NCI-H146 (cell line): ENCODE results near the gene PACS2.

Source experiments
- DNase-seq: peaks from one replicate; lab custom pipeline; 2025; lab: John Stamatoyannopoulos, UW

The PACS2 gene

GRCh38 chr14:105386581-105387529 is 72.3 kb downstream of the PACS2 start:
- no peak for DNase-seq

- DNase-seq: no peak
Observed at GRCh38 chr14:105387530-105387922, 73.0 kb downstream of the PACS2 start.

GRCh38 chr14:105388110-105388951 is 73.8 kb downstream of the PACS2 start:
- DNase-seq: peak; percentile 91

GRCh38 chr14:105388976-105389375 is 74.4 kb downstream of the PACS2 start:
- no peak for DNase-seq

GRCh38 chr14:105389534-105389933 is 75.0 kb downstream of the PACS2 start:
- no peak for DNase-seq

GRCh38 chr14:105389976-105390848 is 75.7 kb downstream of the PACS2 start:
- DNase-seq: no peak

- DNase-seq: no peak
Observed at GRCh38 chr14:105390849-105391500, 76.4 kb downstream of the PACS2 start.

- no peak for DNase-seq
Observed at GRCh38 chr14:105391541-105391940, 77.0 kb downstream of the PACS2 start.

GRCh38 chr14:105392131-105393090 is 77.9 kb downstream of the PACS2 start:
- no peak for DNase-seq

- no peak for DNase-seq
Observed at GRCh38 chr14:105393151-105393550, 78.6 kb downstream of the PACS2 start.

GRCh38 chr14:105394714-105395537 is 80.4 kb downstream of the PACS2 start:
- DNase-seq: no peak

GRCh38 chr14:105395538-105395854 is 80.9 kb downstream of the PACS2 start:
- no peak for DNase-seq

- DNase-seq: no peak
Observed at GRCh38 chr14:105397350-105397931, 82.9 kb downstream of the PACS2 start.

GRCh38 chr14:105398044-105398725 is 83.6 kb downstream of the PACS2 start, which contains the start of gene TEX22:
Gene TEX22 (plus strand): TSS chr14:105398538. CDS start chr14:105399341, 803 bp downstream.
- DNase-seq: peak; percentile 90

GRCh38 chr14:105398726-105399465 is 84.3 kb downstream of the PACS2 start:
- peak; percentile 83 for DNase-seq

GRCh38 chr14:105399466-105399775 is 84.9 kb downstream of the PACS2 start:
- no peak for DNase-seq

GRCh38 chr14:105400016-105400415 is 85.5 kb downstream of the PACS2 start:
- DNase-seq: no peak

- no peak for DNase-seq
Observed at GRCh38 chr14:105401699-105402098, 87.2 kb downstream of the PACS2 start.
